ENCODE results near the gene PLA2G3. TPM values are rescaled to one million over a fixed set of nuclear protein-coding genes. Genes with fewer than 3 reads are reported as not detected.

The PLA2G3 gene
- total RNA-seq, 1 experiment from 2014 or later, result not detected

GRCh38 chr22:31179345-31179744 is 39.0 kb upstream of the PLA2G3 start:
- H3K9me3 Mint-ChIP-seq (ENCODE audit: low read depth, unreplicated experiment), result no peaks in the 10 kb centered on the region

GRCh38 chr22:31178859-31179258 is 38.6 kb upstream of the PLA2G3 start:
- no peaks in the 10 kb centered on the region for H3K36me3 Mint-ChIP-seq (ENCODE audit: insufficient read depth, unreplicated experiment)
- no peak for TF ChIP-seq CTCF (IDR thresholded peaks at IDR 0.05; ENCODE audit: unreplicated experiment)
- peaks cover 8% of the 10 kb centered on the region for H3K4me1 Mint-ChIP-seq (ENCODE audit: low read depth, unreplicated experiment)
- no TSS peak for BruUV-seq (replicated peaks)
- no peak overlapping the region for H3K27ac Mint-ChIP-seq (ENCODE audit: unreplicated experiment)
- intact Hi-C loops (cut with micrococcal nuclease; ENCODE audit: unreplicated experiment), result no loop called here
- no peaks in the 10 kb centered on the region for H3K27me3 Mint-ChIP-seq (ENCODE audit: unreplicated experiment)
- H3K4me3 Mint-ChIP-seq (ENCODE audit: low read depth, unreplicated experiment), result no peak overlapping the region
- CTCF ChIA-PET, result no interaction called here
- DNase-seq, result no peak
- H3K9me3 Mint-ChIP-seq (ENCODE audit: low read depth, unreplicated experiment), result no peaks in the 10 kb centered on the region

More at GRCh38 chr22:31179345-31179744, 39.0 kb upstream of the PLA2G3 start:
- no TSS peak for BruUV-seq (replicated peaks)
- Mint-ChIP-seq H3K4me3 (ENCODE audit: low read depth, unreplicated experiment) (no peak overlapping the region), H3K27me3 (ENCODE audit: unreplicated experiment) (no peaks in the 10 kb centered on the region), H3K36me3 (ENCODE audit: insufficient read depth, unreplicated experiment) (no peaks in the 10 kb centered on the region), H3K27ac (ENCODE audit: unreplicated experiment) (no peak overlapping the region), H3K4me1 (ENCODE audit: low read depth, unreplicated experiment) (peaks cover 8% of the 10 kb centered on the region)
- intact Hi-C loops (cut with micrococcal nuclease; ENCODE audit: unreplicated experiment), result no loop called here
- no peak for DNase-seq
- TF ChIP-seq CTCF (IDR thresholded peaks at IDR 0.05; ENCODE audit: unreplicated experiment), result no peak
- CTCF ChIA-PET, result no interaction called here

GRCh38 chr22:31177420-31178162 is 37.3 kb upstream of the PLA2G3 start:
- no peak for TF ChIP-seq CTCF (IDR thresholded peaks at IDR 0.05; ENCODE audit: unreplicated experiment)
- Mint-ChIP-seq H3K4me1 (ENCODE audit: low read depth, unreplicated experiment) (peaks cover 19% of the 10 kb centered on the region), H3K27ac (ENCODE audit: unreplicated experiment) (no peak overlapping the region), H3K9me3 (ENCODE audit: low read depth, unreplicated experiment) (no peaks in the 10 kb centered on the region), H3K4me3 (ENCODE audit: low read depth, unreplicated experiment) (no peak overlapping the region), H3K27me3 (ENCODE audit: unreplicated experiment) (no peaks in the 10 kb centered on the region), H3K36me3 (ENCODE audit: insufficient read depth, unreplicated experiment) (no peaks in the 10 kb centered on the region)
- DNase-seq, result no peak
- CTCF ChIA-PET, result no interaction called here
- intact Hi-C loops (cut with micrococcal nuclease; ENCODE audit: unreplicated experiment), result no loop called here
- no TSS peak for BruUV-seq (replicated peaks)

GRCh38 chr22:31176923-31177322 is 36.6 kb upstream of the PLA2G3 start:
- no peak for TF ChIP-seq CTCF (IDR thresholded peaks at IDR 0.05; ENCODE audit: unreplicated experiment)
- H3K9me3 Mint-ChIP-seq (ENCODE audit: low read depth, unreplicated experiment), result no peaks in the 10 kb centered on the region
- no peak overlapping the region for H3K4me3 Mint-ChIP-seq (ENCODE audit: low read depth, unreplicated experiment)
- no peaks in the 10 kb centered on the region for H3K36me3 Mint-ChIP-seq (ENCODE audit: insufficient read depth, unreplicated experiment)
- intact Hi-C loops (cut with micrococcal nuclease; ENCODE audit: unreplicated experiment), result no loop called here
- H3K27ac Mint-ChIP-seq (ENCODE audit: unreplicated experiment), result no peak overlapping the region
- H3K4me1 Mint-ChIP-seq (ENCODE audit: low read depth, unreplicated experiment), result peaks cover 19% of the 10 kb centered on the region
- DNase-seq, result no peak
- BruUV-seq (replicated peaks), result no TSS peak
- H3K27me3 Mint-ChIP-seq (ENCODE audit: unreplicated experiment), result no peaks in the 10 kb centered on the region
- CTCF ChIA-PET, result no interaction called here

All from Calu3 (cell line).